ENCODE data around the gene AK8.

DNA sequence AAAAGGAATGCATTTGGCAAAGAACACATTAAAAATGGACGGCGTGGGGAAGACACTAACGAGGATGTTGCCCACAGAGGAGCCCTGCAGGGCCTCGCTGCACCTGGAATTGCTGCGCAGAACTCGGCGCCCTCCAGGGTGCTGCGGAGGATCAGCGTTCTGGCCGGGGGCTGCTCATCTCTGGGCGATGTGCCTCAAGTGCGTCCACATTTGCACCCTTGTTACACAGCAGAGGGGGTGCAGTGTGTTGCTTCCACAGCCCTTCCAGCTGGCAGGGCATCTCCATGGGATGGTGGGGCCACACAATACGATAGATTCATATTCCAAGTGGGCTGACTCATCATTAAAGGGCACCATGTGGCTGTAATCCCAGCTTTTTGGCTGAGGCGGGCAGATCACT, 63.1 kb downstream of the AK8 start:
- TF ChIP-seq CTCF (IDR thresholded peaks at IDR 0.05; ENCODE audit: low read depth, low read length) (no peak), EZH2phosphoT487 (IDR thresholded peaks at IDR 0.05; ENCODE audit: low read depth) (no peak)

Data from OCI-LY3 (cell line).